GM12875 (cell line): Measurements from ENCODE around the gene PALLD.

ENCODE experiments used
- H3K4me3 ChIP-seq: one replicate; pipeline ENCODE4 v1.5.1; 2011; ENCODE audit warnings: low read depth, low read length, control low read depth
- TF ChIP-seq, protein P1 (sequence below): IDR thresholded peaks from 2 replicates; pipeline ENCODE4 v1.5.1; 2011; ENCODE audit warnings: low read depth, mild to moderate bottlenecking, control low read depth, inconsistent platforms, low read length, moderate library complexity, borderline replicate concordance; ENCODE audit not compliant: insufficient read depth

The PALLD gene

DNA sequence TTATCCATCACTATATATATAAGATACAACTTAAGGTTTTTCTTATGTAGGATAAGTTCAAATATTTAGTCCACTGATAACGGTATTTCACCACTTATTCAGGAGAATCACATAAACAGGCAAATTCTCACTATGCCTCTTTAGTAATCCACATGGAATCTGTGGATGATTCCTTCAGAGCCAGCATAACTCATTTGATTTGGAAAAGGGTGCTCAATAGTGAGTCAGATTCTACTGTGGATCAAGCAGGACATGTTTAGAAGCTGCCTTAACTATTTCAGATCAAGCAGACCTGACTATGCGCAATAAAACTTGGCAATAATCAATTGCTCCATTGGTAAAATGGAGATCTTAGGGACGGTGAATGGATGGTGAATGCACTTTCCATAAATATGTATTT is 329.1 kb downstream of the PALLD start:
- H3K4me3 ChIP-seq: no peak overlapping the region
- TF ChIP-seq, protein P1, sequence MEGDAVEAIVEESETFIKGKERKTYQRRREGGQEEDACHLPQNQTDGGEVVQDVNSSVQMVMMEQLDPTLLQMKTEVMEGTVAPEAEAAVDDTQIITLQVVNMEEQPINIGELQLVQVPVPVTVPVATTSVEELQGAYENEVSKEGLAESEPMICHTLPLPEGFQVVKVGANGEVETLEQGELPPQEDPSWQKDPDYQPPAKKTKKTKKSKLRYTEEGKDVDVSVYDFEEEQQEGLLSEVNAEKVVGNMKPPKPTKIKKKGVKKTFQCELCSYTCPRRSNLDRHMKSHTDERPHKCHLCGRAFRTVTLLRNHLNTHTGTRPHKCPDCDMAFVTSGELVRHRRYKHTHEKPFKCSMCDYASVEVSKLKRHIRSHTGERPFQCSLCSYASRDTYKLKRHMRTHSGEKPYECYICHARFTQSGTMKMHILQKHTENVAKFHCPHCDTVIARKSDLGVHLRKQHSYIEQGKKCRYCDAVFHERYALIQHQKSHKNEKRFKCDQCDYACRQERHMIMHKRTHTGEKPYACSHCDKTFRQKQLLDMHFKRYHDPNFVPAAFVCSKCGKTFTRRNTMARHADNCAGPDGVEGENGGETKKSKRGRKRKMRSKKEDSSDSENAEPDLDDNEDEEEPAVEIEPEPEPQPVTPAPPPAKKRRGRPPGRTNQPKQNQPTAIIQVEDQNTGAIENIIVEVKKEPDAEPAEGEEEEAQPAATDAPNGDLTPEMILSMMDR: no peak

DNA sequence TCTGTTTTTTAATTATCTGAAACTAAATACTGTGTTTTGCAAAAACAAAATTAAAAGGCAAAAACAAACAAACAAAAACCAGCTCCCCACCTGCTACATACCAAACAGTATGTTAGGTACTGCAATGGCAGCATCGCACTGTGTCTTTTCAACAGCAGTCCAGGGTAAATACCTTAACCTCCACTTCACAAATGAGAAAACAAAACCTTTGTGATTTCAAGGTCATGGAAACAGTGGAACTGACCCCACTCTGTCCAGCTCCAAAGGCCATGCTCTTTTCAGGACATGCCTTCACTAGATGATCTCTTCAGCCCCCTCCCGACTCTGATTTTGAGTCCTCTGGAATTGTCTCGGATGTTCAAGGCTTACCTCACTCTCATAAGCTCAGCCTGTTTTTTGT is 329.8 kb downstream of the PALLD start:
- H3K4me3 ChIP-seq: no peak overlapping the region
- TF ChIP-seq, protein P1: no peak

DNA sequence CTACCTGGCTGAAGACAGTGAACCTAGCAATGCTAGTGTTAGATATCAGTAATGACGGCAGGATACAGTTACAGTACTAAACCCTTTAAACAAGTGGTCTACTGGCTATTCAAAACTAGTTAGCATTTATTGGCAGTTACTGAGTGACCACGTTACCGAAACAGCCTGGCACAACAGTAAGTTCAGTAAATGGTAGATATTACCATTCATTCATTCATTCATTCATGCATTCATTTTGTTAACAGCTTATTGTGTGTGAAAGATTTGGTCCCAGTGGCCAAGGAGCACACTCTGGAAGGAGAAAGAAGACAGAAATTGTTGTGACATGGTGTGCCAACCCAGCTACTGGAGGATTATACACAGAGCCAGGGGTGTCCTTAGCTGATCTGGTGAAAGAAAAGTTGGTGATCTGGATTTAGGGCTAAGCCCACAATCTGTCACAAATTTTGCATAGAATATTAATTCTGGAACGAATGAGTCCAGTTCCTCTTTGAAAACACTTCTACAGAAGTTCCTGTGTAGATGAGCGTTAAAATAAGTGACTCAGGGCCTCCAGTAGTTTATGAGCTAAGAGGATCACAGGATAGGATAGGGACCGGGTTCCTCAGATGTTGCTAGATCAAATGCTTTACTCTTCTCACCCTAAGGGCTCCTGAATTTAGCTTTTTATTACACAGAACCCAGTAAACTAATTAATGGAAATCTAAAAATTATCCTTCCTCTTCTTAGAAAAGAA is 334.1 kb downstream of the PALLD start:
- TF ChIP-seq, protein P1: no peak
- H3K4me3 ChIP-seq: no peak overlapping the region

DNA sequence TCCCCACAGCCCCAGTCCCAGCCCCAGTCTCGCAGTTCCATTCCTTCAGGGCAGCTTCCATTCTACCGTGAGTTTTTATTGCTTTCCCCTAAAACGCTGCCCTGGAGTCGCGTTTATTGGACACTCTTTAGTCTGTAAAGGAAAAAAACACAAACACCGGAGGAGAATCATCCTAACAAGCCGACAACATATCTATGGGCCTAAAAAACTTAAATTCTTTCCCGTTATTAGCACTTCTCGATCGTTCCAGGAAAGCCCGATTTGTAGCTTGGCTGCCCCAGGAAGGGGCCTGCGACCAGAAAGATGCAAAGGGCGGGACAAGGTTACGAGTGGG is 334.7 kb downstream of the PALLD start:
- peak overlapping the region; percentile 35 for H3K4me3 ChIP-seq
- TF ChIP-seq, protein P1: no peak

DNA sequence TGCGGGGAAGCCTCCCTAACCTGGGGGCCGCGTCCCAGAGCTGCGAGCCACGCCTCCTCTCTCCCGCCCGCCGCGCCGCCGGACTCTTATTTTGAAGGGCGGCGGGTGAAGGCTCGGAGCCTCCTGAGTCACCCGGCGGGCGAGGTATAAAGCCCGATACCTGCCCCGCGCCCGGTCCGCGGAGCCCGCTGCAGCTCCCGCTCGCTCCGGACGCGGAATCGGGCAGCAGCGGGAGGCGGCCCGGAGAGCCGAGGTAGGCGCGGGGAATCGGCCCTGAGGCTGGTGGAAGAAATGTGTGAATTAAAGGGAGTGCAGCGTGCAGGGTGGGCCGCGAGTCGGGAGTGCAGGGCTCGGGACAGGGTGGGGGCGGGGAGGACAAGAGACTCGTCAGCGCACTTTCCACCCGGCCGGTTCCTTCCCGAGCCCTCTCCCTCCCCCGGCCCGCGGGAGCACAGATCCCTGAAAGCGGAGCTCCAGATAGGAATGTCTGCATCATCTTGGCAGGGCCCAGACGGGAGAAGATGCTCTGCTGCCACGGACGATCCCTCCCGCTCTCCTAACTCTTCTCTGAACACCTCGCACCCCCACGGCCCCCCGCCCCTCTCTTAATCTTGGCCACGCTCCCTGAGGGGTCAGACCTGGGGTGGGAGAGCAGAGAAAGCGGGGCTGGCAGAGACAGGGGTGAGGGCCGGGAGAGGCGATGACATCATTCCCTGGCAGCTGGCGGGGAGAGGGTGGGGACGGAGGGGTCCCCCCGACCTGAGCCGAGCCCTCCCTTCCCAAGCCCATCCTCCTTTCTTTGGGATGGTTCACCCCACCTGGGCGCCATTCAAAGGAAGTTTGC is 335.3 kb downstream of the PALLD start:
- peak overlapping the region; percentile 35 for H3K4me3 ChIP-seq
- TF ChIP-seq, protein P1: no peak

DNA sequence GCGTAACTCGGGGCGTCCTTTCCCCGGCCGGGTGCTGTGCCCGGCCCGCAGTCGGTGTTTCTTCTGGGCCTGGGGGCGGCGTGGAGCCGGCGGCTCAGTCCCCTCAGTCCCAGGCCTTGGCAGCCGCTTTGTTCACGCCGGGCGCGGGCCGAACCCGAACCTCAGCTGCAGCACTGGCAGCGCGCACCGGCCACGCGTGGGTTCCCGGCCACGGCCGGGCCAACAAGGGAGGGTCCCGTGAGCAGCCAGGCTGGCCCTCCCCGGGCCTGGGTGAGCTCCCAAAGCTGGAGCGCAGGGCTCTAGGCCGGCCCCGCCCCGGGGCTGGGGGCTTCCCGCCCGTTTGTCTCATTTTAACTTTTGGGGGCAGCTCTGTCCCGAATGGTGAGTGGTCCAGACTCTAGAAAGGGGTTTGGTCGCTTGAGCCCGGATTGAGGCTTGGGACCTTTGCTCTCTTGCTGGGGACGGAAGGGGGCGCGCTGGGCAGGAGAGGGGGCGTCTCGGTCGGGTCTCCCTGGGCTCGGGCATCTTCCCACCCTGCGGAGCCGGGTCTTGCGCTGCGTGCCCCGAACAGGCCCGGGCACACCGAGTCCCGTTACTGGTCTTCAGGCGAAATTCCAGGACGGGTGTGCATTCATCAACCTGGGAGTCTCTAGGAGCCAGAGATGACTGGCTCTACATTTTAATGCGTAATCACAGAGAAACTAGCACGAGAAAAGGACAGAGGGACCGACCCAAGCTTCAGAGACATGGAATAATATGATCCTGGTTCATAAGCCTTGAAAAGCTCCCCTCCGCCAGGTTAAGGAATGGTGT is 336.1 kb downstream of the PALLD start:
- H3K4me3 ChIP-seq: no peak overlapping the region
- TF ChIP-seq, protein P1: no peak
